Mucosa of stomach (tissue), 1 donor: ENCODE results near the gene BOK.

Source experiments
- H3K27me3 ChIP-seq: one replicate; pipeline ENCODE4 v1.7.0; 2013; ENCODE audit warnings: mild to moderate bottlenecking, low read length; ENCODE audit not compliant: control insufficient read depth, insufficient read depth
- H3K36me3 ChIP-seq: one replicate; pipeline ENCODE4 v1.7.0; 2013; ENCODE audit warnings: low read length; ENCODE audit not compliant: control insufficient read depth, insufficient read depth
- H3K4me1 ChIP-seq: one replicate; pipeline ENCODE4 v1.7.0; 2013; ENCODE audit warnings: mild to moderate bottlenecking, low read length; ENCODE audit not compliant: control insufficient read depth, insufficient read depth
- H3K4me3 ChIP-seq: one replicate; pipeline ENCODE4 v1.7.0; 2013; ENCODE audit warnings: low read length
- H3K9ac ChIP-seq: one replicate; pipeline ENCODE4 v1.7.0; 2013; ENCODE audit warnings: mild to moderate bottlenecking, low read length, moderate library complexity
- H3K9me3 ChIP-seq: one replicate; pipeline ENCODE4 v1.7.0; 2013; ENCODE audit warnings: mild to moderate bottlenecking, low read length, moderate library complexity; ENCODE audit not compliant: control insufficient read depth
- donor health status: Pancreatic carcinoma.

BOK gene

GRCh38 chr2:241541564-241542277 lies 16.8 kb upstream of the BOK start:
- no peaks in the 10 kb centered on the region for H3K9me3 ChIP-seq
- no peak overlapping the region for H3K9ac ChIP-seq
- H3K4me3 ChIP-seq: no peak overlapping the region
- H3K4me1 ChIP-seq: peaks cover 14% of the 10 kb centered on the region
- no peaks in the 10 kb centered on the region for H3K36me3 ChIP-seq
- peaks cover 53% of the 10 kb centered on the region for H3K27me3 ChIP-seq

- Histone ChIP-seq H3K9ac (no peak overlapping the region), H3K27me3 (peaks cover 57% of the 10 kb centered on the region), H3K4me1 (peaks cover 14% of the 10 kb centered on the region), H3K9me3 (no peaks in the 10 kb centered on the region), H3K4me3 (no peak overlapping the region), H3K36me3 (no peaks in the 10 kb centered on the region)
Measured at GRCh38 chr2:241542278-241542605, 16.3 kb upstream of the BOK start.

GRCh38 chr2:241545106-241545505 lies 13.4 kb upstream of the BOK start:
- H3K9ac ChIP-seq: no peak overlapping the region
- H3K9me3 ChIP-seq: no peaks in the 10 kb centered on the region
- peaks cover 14% of the 10 kb centered on the region for H3K4me1 ChIP-seq
- H3K36me3 ChIP-seq: no peaks in the 10 kb centered on the region
- peaks cover 48% of the 10 kb centered on the region for H3K27me3 ChIP-seq
- H3K4me3 ChIP-seq: no peak overlapping the region

- no peaks in the 10 kb centered on the region for H3K36me3 ChIP-seq
- peaks cover 48% of the 10 kb centered on the region for H3K27me3 ChIP-seq
- H3K9me3 ChIP-seq: no peaks in the 10 kb centered on the region
- peaks cover 12% of the 10 kb centered on the region for H3K4me1 ChIP-seq
- no peak overlapping the region for H3K4me3 ChIP-seq
- H3K9ac ChIP-seq: no peak overlapping the region
Measured at GRCh38 chr2:241545523-241546473, 12.7 kb upstream of the BOK start.

GRCh38 chr2:241546771-241547498 lies 11.6 kb upstream of the BOK start:
- Histone ChIP-seq H3K27me3 (peaks cover 49% of the 10 kb centered on the region), H3K4me3 (no peak overlapping the region)

GRCh38 chr2:241547781-241548450 lies 10.6 kb upstream of the BOK start:
- H3K9ac ChIP-seq: no peak overlapping the region
- H3K9me3 ChIP-seq: no peaks in the 10 kb centered on the region
- peaks cover 16% of the 10 kb centered on the region for H3K4me1 ChIP-seq
- H3K27me3 ChIP-seq: peaks cover 42% of the 10 kb centered on the region
- H3K36me3 ChIP-seq: no peaks in the 10 kb centered on the region
- H3K4me3 ChIP-seq: no peak overlapping the region

More at GRCh38 chr2:241546771-241547498, 11.6 kb upstream of the BOK start:
- no peaks in the 10 kb centered on the region for H3K9me3 ChIP-seq
- H3K36me3 ChIP-seq: no peaks in the 10 kb centered on the region
- peaks cover 12% of the 10 kb centered on the region for H3K4me1 ChIP-seq
- H3K9ac ChIP-seq: no peak overlapping the region

- Histone ChIP-seq H3K27me3 (peaks cover 39% of the 10 kb centered on the region), H3K9ac (no peak overlapping the region), H3K4me3 (no peak overlapping the region), H3K4me1 (peaks cover 16% of the 10 kb centered on the region), H3K9me3 (no peaks in the 10 kb centered on the region), H3K36me3 (no peaks in the 10 kb centered on the region)
Measured at GRCh38 chr2:241548451-241548835, 10.1 kb upstream of the BOK start.

GRCh38 chr2:241550616-241551580 lies 7.6 kb upstream of the BOK start:
- Histone ChIP-seq H3K4me3 (no peak overlapping the region), H3K36me3 (no peaks in the 10 kb centered on the region), H3K27me3 (peaks cover 34% of the 10 kb centered on the region), H3K9me3 (no peaks in the 10 kb centered on the region), H3K9ac (no peak overlapping the region), H3K4me1 (peaks cover 16% of the 10 kb centered on the region)

GRCh38 chr2:241551599-241551997 lies 6.9 kb upstream of the BOK start:
- Histone ChIP-seq H3K9me3 (no peaks in the 10 kb centered on the region), H3K4me3 (no peak overlapping the region), H3K9ac (no peak overlapping the region), H3K36me3 (no peaks in the 10 kb centered on the region), H3K27me3 (peaks cover 30% of the 10 kb centered on the region), H3K4me1 (peaks cover 16% of the 10 kb centered on the region)

- peaks cover 16% of the 10 kb centered on the region for H3K4me1 ChIP-seq
- no peak overlapping the region for H3K4me3 ChIP-seq
- H3K36me3 ChIP-seq: no peaks in the 10 kb centered on the region
- H3K27me3 ChIP-seq: peaks cover 28% of the 10 kb centered on the region
- H3K9me3 ChIP-seq: no peaks in the 10 kb centered on the region
- no peak overlapping the region for H3K9ac ChIP-seq
Measured at GRCh38 chr2:241551998-241552737, 6.4 kb upstream of the BOK start.
